HL-60 (cell line): ENCODE measurements around the gene TMED6.
"Not testable (repeated sequence)": the region's sequence is repeated elsewhere in the genome, so short reads cannot be mapped to it uniquely, and the experiment has no call there.

ENCODE experiments used
- DNase-seq, 2 experiments: peaks; one replicate each; pipeline ENCODE4 v3.0.0-alpha.2; 2010 to 2020; ENCODE audit warnings: low read depth in 1 of 2, low spot score in 1 of 2
- H3K27ac ChIP-seq: fragments of 250-450 bp; sonication (Bioruptor Pico); replicated peaks from 2 replicates; pipeline ENCODE4 v1.5.1; 2020; ENCODE audit warnings: mild to moderate bottlenecking, moderate library complexity
- H3K27me3 ChIP-seq: fragments of 250-450 bp; sonication (Bioruptor Pico); 2 replicates; pipeline ENCODE4 v1.5.1; 2021; ENCODE audit warnings: mild to moderate bottlenecking, moderate library complexity; ENCODE audit not compliant: insufficient read depth, poor library complexity, severe bottlenecking
- H3K4me3 ChIP-seq: replicated peaks from 2 replicates; pipeline ENCODE4 v1.5.1; 2011; ENCODE audit warnings: mild to moderate bottlenecking, control low read depth, low read length; ENCODE audit not compliant: insufficient read depth
- CTCF ChIP-seq: IDR thresholded peaks from one replicate; pipeline ENCODE4 v1.5.1; 2011; ENCODE audit warnings: low read length, control low read depth, inconsistent platforms; ENCODE audit not compliant: insufficient read depth
- GABPA ChIP-seq: IDR thresholded peaks from 2 replicates; pipeline ENCODE4 v1.6.1; 2012; ENCODE audit warnings: low read depth
- POLR2AphosphoS5 ChIP-seq: IDR thresholded peaks from 2 replicates; pipeline ENCODE4 v1.6.1; 2012; ENCODE audit warnings: low read depth
- REST ChIP-seq: IDR thresholded peaks from 2 replicates; pipeline ENCODE4 v1.6.1; 2012; ENCODE audit warnings: low read depth; ENCODE audit not compliant: insufficient replicate concordance
- SPI1 ChIP-seq: IDR thresholded peaks from 2 replicates; pipeline ENCODE4 v1.6.1; 2012; ENCODE audit warnings: low read depth, mild to moderate bottlenecking, borderline replicate concordance

TMED6 gene

GRCh38 chr16:69364088-69364487 is 12.5 kb upstream of the TMED6 start:
- no peak overlapping the region for H3K4me3 ChIP-seq
- no peaks in the 10 kb centered on the region for H3K27me3 ChIP-seq
- TF ChIP-seq REST (no peak), CTCF (no peak), GABPA (no peak), POLR2AphosphoS5 (no peak), SPI1 (no peak)
- H3K27ac ChIP-seq, result no peak overlapping the region
- no peak for DNase-seq

GRCh38 chr16:69363281-69363717 is 11.7 kb upstream of the TMED6 start:
- no peaks in the 10 kb centered on the region for H3K27me3 ChIP-seq
- H3K27ac ChIP-seq, result no peak overlapping the region
- no peak overlapping the region for H3K4me3 ChIP-seq
- no peak for DNase-seq
- no peak for TF ChIP-seq GABPA
- TF ChIP-seq POLR2AphosphoS5, result no peak
- no peak for TF ChIP-seq CTCF
- no peak for TF ChIP-seq REST
- TF ChIP-seq SPI1, result no peak

GRCh38 chr16:69360070-69360469 is 8.5 kb upstream of the TMED6 start:
- DNase-seq, H3K27ac ChIP-seq, H3K4me3 ChIP-seq, H3K27me3 ChIP-seq: not testable (repeated sequence)

- no peak overlapping the region for H3K4me3 ChIP-seq
- no peak overlapping the region for H3K27ac ChIP-seq
- H3K27me3 ChIP-seq, result no peaks in the 10 kb centered on the region
- no peak for DNase-seq
- no peak for TF ChIP-seq CTCF
- TF ChIP-seq SPI1, result no peak
- TF ChIP-seq REST, result no peak
- no peak for TF ChIP-seq GABPA
- no peak for TF ChIP-seq POLR2AphosphoS5
These were observed 951 bp downstream of the TMED6 start for GRCh38 chr16:69350536-69351133.
